Posterior vena cava (tissue), 2 donors: ENCODE results near the gene PARVB. TPM values are rescaled to one million over a fixed set of nuclear protein-coding genes. Genes with fewer than 3 reads are reported as not detected.

Experiments
- DNase-seq: peaks from one replicate; pipeline ENCODE4 v3.0.0-alpha.2; 2020; ENCODE audit warnings: low spot score
- intact Hi-C, 2 donors: fragments of 100-400 bp; cut with DNase I; formaldehyde crosslinking; loops; one replicate each; pipeline versions ENCODE4 v1.14.1 to v1.14.2; 2022 to 2023
- total RNA-seq, 2 donors: library from RNA; stranded (reverse); fragmentation: NEBNext Ultra II Directional; extraction: Animal tissue kit (Norgen Biotek cat#: 25700); gene quantifications; one replicate each; pipeline ENCODE4 v1.2.1, GENCODE V29; 2021
- donor health status: DM: yes; HTN: yes; CAD: no.
- donor health status: DM: yes; HTN: yes; CAD: no.

Gene PARVB
- total RNA-seq, 2 donors from 2014 or later = 49.6 to 51.1 TPM

GRCh38 chr22:44023404-44024287 lies 456 bp upstream of the PARVB start:
- intact Hi-C loops = no loop called here
- peak; percentile 90 for DNase-seq

- intact Hi-C loops = no loop called here
- no peak for DNase-seq
Measured at GRCh38 chr22:44025171-44026065, 1.3 kb downstream of the PARVB start.

- no peak for DNase-seq
- intact Hi-C loops = no loop called here
Measured at GRCh38 chr22:44026066-44026629, 2.0 kb downstream of the PARVB start.

- peak; percentile 93 for DNase-seq
- intact Hi-C loops = no loop called here
Measured at GRCh38 chr22:44026630-44027511, 2.8 kb downstream of the PARVB start.

GRCh38 chr22:44028091-44028490 lies 4.0 kb downstream of the PARVB start:
- intact Hi-C loops = no loop called here
- no peak for DNase-seq

- no peak for DNase-seq
- intact Hi-C loops = no loop called here
Measured at GRCh38 chr22:44029069-44029468, 5.0 kb downstream of the PARVB start.

- no peak for DNase-seq
- intact Hi-C loops = no loop called here
Measured at GRCh38 chr22:44030051-44030701, 6.1 kb downstream of the PARVB start.

GRCh38 chr22:44030702-44031082 lies 6.6 kb downstream of the PARVB start:
- intact Hi-C loops = no loop called here
- DNase-seq = no peak

GRCh38 chr22:44031158-44031952 lies 7.3 kb downstream of the PARVB start:
- intact Hi-C loops = no loop called here
- no peak for DNase-seq

GRCh38 chr22:44032126-44032730 lies 8.1 kb downstream of the PARVB start:
- DNase-seq = no peak
- intact Hi-C loops = no loop called here

GRCh38 chr22:44033287-44033686 lies 9.2 kb downstream of the PARVB start:
- DNase-seq = no peak
- intact Hi-C loops = no loop called here

- intact Hi-C loops = no loop called here
Measured at GRCh38 chr22:44033694-44034093, 9.6 kb downstream of the PARVB start.

GRCh38 chr22:44037519-44038375 lies 13.6 kb downstream of the PARVB start:
- DNase-seq = no peak
- intact Hi-C loops = no loop called here

More at GRCh38 chr22:44033694-44034093, 9.6 kb downstream of the PARVB start:
- DNase-seq = no peak

- intact Hi-C loops = no loop called here
Measured at GRCh38 chr22:44039566-44040171, 15.6 kb downstream of the PARVB start.

GRCh38 chr22:44042249-44043218 lies 18.4 kb downstream of the PARVB start:
- no peak for DNase-seq
- intact Hi-C loops = no loop called here

More at GRCh38 chr22:44039566-44040171, 15.6 kb downstream of the PARVB start:
- no peak for DNase-seq
